Esophagus muscularis mucosa (tissue), 4 donors: ENCODE measurements around the gene VSTM2B. TPM values are rescaled to one million over a fixed set of nuclear protein-coding genes. Genes with fewer than 3 reads are reported as not detected.

Experiments
- DNase-seq: peaks from one replicate; pipeline ENCODE4 v3.0.0-alpha.2; 2017; ENCODE audit errors: extremely low spot score
- H3K27ac ChIP-seq, 4 donors: fragments of 200-600 bp; sonication (generic); replicated peaks in 1 of 4; 1 replicate in 3 of 4; 2 replicates in 1 of 4; pipeline ENCODE4 v1.5.1; 2016 to 2019; ENCODE audit warnings: mild to moderate bottlenecking in 1 of 4
- H3K27me3 ChIP-seq, 4 donors: fragments of 200-600 bp; sonication (generic); one replicate each; pipeline versions ENCODE4 v1.5.1 to v1.6.0; 2016 to 2019
- H3K36me3 ChIP-seq, 4 donors: fragments of 200-600 bp; sonication (generic); one replicate each; pipeline ENCODE4 v1.5.1; 2016 to 2019
- H3K4me1 ChIP-seq, 4 donors: fragments of 200-600 bp; sonication (generic); one replicate each; pipeline ENCODE4 v1.5.1; 2016 to 2019
- H3K4me3 ChIP-seq, 4 donors: fragments of 200-600 bp; sonication (generic); 1 replicate in 2 of 4; 2 replicates in 2 of 4; pipeline ENCODE4 v1.5.1; 2016 to 2019; ENCODE audit warnings: mild to moderate bottlenecking in 4 of 4, moderate library complexity in 1 of 4
- H3K9me3 ChIP-seq, 4 donors: fragments of 200-600 bp; sonication (generic); 1 replicate in 3 of 4; 2 replicates in 1 of 4; pipeline ENCODE4 v1.5.1; 2016 to 2019
- EP300 ChIP-seq: sonication (generic); formaldehyde crosslinking; IDR thresholded peaks from one replicate; pipeline ENCODE4 v1.6.1; 2017; ENCODE audit warnings: antibody characterized with exemption
- POLR2A ChIP-seq: fragments of 450-650 bp; IDR thresholded peaks from one replicate; pipeline ENCODE4 v1.6.1; 2017; ENCODE audit warnings: antibody characterized with exemption, moderate library complexity, mild to moderate bottlenecking, low read depth
- POLR2AphosphoS5 ChIP-seq, 2 donors: sonication (generic); formaldehyde crosslinking; IDR thresholded peaks; one replicate each; pipeline ENCODE4 v1.6.1; 2017; ENCODE audit warnings: antibody characterized with exemption in 2 of 2
- WGBS: methylation state at CpG from one replicate; pipeline ENCODE4 v1.1.5; 2018; 5-methylcytosine and 5-hydroxymethylcytosine counted together
- intact Hi-C: fragments of 100-400 bp; cut with DNase I; formaldehyde crosslinking; loops from one replicate; pipeline ENCODE4 v1.15.1; 2023
- total RNA-seq, 4 donors: library from RNA; depleted of rRNA; stranded (reverse); fragments of >200 nt; gene quantifications; one replicate each; pipeline versions ENCODE4 v1.1.0 to v1.2.1, GENCODE V29; 2016
- TF ChIP-seq, protein P1 (sequence below), 3 experiments: fragments of 200-600 bp in 2 of 3; fragments of 450-650 bp in 1 of 3; sonication (generic) in 2 of 3; IDR thresholded peaks; one replicate each; pipeline ENCODE4 v1.5.1; 2017 to 2019; ENCODE audit warnings: antibody characterized with exemption in 3 of 3, mild to moderate bottlenecking in 2 of 3, moderate library complexity in 1 of 3

VSTM2B gene
- total RNA-seq, 4 donors from 2014 or later = 0.23 to 0.33 TPM; not detected in 2

DNA sequence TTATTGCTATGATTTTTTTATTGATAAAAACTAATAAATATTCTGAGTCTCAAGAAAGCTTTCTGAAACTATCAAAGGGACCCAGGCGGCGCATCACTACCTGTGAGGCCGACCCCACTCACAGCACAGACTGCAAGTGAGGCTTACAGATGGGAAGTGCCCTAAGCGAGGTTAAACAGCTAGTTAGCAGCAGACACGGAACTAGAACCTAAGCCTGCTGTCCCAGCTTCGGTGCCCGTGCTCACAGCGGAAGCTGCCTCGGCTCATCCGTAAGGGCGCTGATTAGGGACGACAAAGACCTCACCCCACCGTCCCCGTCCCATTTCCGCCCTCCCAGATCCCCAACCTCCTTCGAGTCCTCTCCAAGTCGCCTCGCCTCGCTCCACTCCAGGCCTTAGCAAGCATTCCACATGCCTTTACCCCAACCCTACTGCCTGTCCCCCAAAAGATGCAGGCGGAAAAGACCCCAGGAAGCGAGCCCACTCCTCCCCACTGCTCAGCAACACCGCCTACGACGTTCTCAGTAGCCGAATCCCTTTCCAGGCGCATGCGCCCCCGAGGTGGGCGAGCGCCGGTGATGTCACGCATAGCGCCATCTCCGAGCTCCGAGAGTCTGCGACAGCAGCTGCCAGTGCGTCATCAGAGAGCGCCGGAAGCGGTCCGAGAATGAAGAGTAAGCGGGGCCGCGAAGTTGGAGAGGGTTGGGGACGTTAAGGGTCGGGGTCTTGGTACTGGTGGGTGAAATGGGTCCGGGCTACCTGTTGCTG lies 80.0 kb downstream of the VSTM2B start, which contains the start of gene POP4:
TSS of gene POP4 (plus strand) at position 631 of the 767 bp plus-strand sequence. CDS start at position 667, 36 bp downstream.
- Histone ChIP-seq H3K36me3 (peaks cover 14 to 23% (median 18%) of the 10 kb centered on the region in 4 donors), H3K27ac (peak within 1 kb of the TSS; percentile 92 to 98 (median 94)), H3K4me1 (peaks cover 15 to 34% (median 25%) of the 10 kb centered on the region in 4 donors), H3K4me3 (peak within 1 kb of the TSS; percentile 64 to 89 (median 80)), H3K27me3 (no peaks in the 10 kb centered on the region), H3K9me3 (no peaks in the 10 kb centered on the region)
- peak; percentile 99 for DNase-seq
- TF ChIP-seq, protein P1, sequence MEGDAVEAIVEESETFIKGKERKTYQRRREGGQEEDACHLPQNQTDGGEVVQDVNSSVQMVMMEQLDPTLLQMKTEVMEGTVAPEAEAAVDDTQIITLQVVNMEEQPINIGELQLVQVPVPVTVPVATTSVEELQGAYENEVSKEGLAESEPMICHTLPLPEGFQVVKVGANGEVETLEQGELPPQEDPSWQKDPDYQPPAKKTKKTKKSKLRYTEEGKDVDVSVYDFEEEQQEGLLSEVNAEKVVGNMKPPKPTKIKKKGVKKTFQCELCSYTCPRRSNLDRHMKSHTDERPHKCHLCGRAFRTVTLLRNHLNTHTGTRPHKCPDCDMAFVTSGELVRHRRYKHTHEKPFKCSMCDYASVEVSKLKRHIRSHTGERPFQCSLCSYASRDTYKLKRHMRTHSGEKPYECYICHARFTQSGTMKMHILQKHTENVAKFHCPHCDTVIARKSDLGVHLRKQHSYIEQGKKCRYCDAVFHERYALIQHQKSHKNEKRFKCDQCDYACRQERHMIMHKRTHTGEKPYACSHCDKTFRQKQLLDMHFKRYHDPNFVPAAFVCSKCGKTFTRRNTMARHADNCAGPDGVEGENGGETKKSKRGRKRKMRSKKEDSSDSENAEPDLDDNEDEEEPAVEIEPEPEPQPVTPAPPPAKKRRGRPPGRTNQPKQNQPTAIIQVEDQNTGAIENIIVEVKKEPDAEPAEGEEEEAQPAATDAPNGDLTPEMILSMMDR (IDR thresholded peaks at IDR 0.05) = peak in 1 of 3 experiments; percentile 29
- TF ChIP-seq POLR2AphosphoS5 (IDR thresholded peaks at IDR 0.05) (peak; percentile 100), EP300 (no peak), POLR2A (peak; percentile 82)
- intact Hi-C loops = loop anchor here (2.0 to 10.0 kb wide), 2 partner anchors 59 to 209 kb away; partner anchors contain the start of genes CCNE1 and PLEKHF1
- 1% methylated on average over 37 of the region's 47 CpGs for WGBS

DNA sequence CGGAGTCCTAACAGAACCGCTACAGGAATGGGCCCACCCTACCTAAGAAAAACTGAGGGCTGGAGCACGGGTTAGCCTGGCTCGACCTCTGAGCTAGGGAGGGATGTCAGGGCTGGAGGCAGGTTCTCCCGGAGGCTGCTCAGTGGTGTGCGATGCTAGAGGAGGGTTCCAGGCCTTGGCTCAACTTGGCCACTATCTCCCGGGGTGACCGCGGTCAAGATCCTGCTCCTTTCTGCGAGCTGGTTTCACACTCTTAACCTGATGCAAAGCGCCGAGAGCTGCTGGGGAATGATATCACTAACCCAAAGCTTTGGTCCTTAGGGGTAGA lies 80.6 kb downstream of the VSTM2B start:
- Histone ChIP-seq H3K27ac (peak overlapping the region; percentile 92 to 98 (median 94)), H3K36me3 (peaks cover 18 to 28% (median 21%) of the 10 kb centered on the region in 4 donors), H3K4me1 (peaks cover 15 to 39% (median 29%) of the 10 kb centered on the region in 4 donors), H3K4me3 (peak overlapping the region; percentile 64 to 89 (median 80)), H3K27me3 (no peaks in the 10 kb centered on the region), H3K9me3 (no peaks in the 10 kb centered on the region)
- no peak for DNase-seq
- intact Hi-C loops = loop anchor here (2.0 to 10.0 kb wide), 2 partner anchors 58 to 208 kb away; partner anchors contain the start of genes CCNE1 and PLEKHF1
- WGBS = 7% methylated on average over 3 of the region's 12 CpGs
- TF ChIP-seq POLR2AphosphoS5 (IDR thresholded peaks at IDR 0.05) (no peak), EP300 (no peak), POLR2A (no peak)
- TF ChIP-seq, protein P1 (IDR thresholded peaks at IDR 0.05) = no peak

DNA sequence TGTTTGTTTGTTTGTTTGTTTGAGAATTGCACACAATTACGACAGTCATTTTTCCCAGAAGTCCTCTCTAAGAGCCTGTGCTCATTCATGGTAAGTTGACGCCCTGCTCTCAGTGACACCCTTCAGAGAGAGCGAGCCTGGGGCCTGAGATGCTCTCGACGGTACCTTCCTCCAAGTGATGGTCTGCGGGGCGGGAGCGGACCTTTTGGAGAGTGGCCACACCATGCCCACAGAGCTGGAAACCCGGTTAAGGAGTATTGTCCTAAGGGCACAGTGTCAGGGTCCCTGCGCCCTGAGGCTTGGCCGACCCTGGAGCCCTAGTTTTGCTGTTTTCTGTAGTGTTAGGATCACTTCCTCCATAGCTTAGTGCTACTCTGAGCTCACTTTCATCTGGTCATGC lies 83.8 kb downstream of the VSTM2B start:
- no peak for DNase-seq
- no peak overlapping the region for H3K4me3 ChIP-seq
- TF ChIP-seq, protein P1 (IDR thresholded peaks at IDR 0.05) = no peak
- peaks cover 48 to 61% (median 53%) of the 10 kb centered on the region in 4 donors for H3K36me3 ChIP-seq
- no peak overlapping the region for H3K27ac ChIP-seq
- H3K27me3 ChIP-seq = no peaks in the 10 kb centered on the region
- WGBS = 94% methylated on average over 11 of the region's 11 CpGs
- intact Hi-C loops = loop anchor here (1.0 to 10.0 kb wide), 3 partner anchors 82 to 205 kb away; partner anchors contain the start of gene CCNE1
- H3K9me3 ChIP-seq = no peaks in the 10 kb centered on the region
- peaks cover 15 to 38% (median 29%) of the 10 kb centered on the region in 4 donors for H3K4me1 ChIP-seq

DNA sequence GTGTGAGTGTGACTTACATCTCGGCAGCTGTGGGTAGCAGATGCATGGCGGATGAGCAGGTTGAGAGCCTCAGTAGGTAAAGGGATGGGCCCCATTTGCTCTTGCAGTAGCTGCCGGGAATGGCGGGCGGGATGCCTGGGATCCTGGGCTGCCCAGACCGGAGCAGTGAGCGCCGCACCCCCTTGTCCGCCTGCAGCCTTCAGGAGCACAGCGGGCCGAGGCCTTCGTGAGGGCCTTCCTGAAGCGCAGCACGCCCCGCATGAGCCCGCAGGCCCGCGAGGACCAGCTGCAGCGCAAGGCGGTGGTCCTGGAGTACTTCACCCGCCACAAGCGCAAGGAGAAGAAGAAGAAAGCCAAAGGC lies 84.4 kb downstream of the VSTM2B start:
- TF ChIP-seq POLR2A = no peak
- intact Hi-C loops = loop anchor here (1.0 kb wide), 2 partner anchors 81 to 106 kb away; no protein-coding TSS in a partner anchor
- no peaks in the 10 kb centered on the region for H3K27me3 ChIP-seq
- WGBS = 76% methylated on average over 3 of the region's 22 CpGs
- no peaks in the 10 kb centered on the region for H3K9me3 ChIP-seq
- no peak overlapping the region for H3K4me3 ChIP-seq
- H3K36me3 ChIP-seq = peaks cover 50 to 66% (median 59%) of the 10 kb centered on the region in 4 donors
- no peak for DNase-seq
- H3K27ac ChIP-seq = no peak overlapping the region
- peaks cover 12 to 33% (median 24%) of the 10 kb centered on the region in 4 donors for H3K4me1 ChIP-seq

DNA sequence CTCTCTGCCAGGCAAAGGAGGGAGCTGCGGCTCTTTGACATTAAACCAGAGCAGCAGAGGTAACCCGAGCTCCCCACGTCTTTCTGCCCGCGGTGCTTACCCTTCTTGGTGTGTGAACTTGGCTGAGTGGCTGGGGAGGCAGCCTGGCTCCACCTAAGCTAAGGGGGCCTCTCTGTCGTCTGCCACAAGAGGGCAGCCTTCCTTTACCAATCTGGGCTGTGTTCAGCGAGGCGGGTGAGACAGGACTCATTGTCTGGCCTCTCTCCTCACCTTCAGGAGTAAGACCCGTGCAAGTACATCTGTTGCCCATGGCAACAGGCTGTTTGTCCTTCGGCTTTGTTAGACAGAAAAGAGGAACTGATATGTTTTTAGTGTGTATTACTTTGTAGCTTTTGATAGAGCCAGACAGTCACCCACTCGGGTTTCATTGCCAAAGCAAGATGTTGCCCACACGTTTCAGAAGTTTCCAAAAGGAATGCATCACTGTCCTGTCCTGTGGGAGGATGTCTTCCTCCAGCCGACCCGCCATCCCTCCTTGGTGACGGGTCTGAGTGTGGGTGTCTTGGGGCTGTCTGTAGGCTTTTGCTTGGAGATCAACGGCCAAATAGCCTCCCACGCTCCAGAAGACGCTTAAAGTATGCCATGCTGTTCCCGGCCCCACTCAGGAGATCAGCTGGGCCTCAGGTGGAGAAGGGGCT lies 84.9 kb downstream of the VSTM2B start:
- Histone ChIP-seq H3K27ac (no peak overlapping the region), H3K4me1 (peaks cover 9 to 27% (median 20%) of the 10 kb centered on the region in 4 donors), H3K27me3 (no peaks in the 10 kb centered on the region), H3K9me3 (no peaks in the 10 kb centered on the region), H3K36me3 (peaks cover 54 to 71% (median 64%) of the 10 kb centered on the region in 4 donors), H3K4me3 (no peak overlapping the region)
- intact Hi-C loops = loop anchor here (1.0 kb wide), 2 partner anchors 81 to 106 kb away; no protein-coding TSS in a partner anchor
- peak; percentile 93 for DNase-seq
- WGBS = 35% methylated on average over 18 of the region's 19 CpGs
- peak in 1 of 2 donors; percentile 69 for TF ChIP-seq POLR2AphosphoS5 (IDR thresholded peaks at IDR 0.05)
- no peak for TF ChIP-seq EP300
- TF ChIP-seq, protein P1 (IDR thresholded peaks at IDR 0.05) = peak; percentile 85 to 92 (median 86)
